KMS-11 (cell line): Measurements from ENCODE around the gene SCGB2B2.
A peak's percentile ranks its signal among the peaks of the same experiment; 100 is the strongest.

Source experiments
- H2AFZ ChIP-seq: fragments of 200-600 bp; sonication (generic); 2 replicates; pipeline ENCODE4 v1.6.1; 2016; ENCODE audit warnings: antibody characterized with exemption, mixed run types, low read depth
- H3K27ac ChIP-seq: fragments of 200-600 bp; sonication (generic); 2 replicates; pipeline ENCODE4 v1.6.1; 2016; ENCODE audit warnings: mild to moderate bottlenecking, mixed run types
- H3K27me3 ChIP-seq: fragments of 200-600 bp; sonication (generic); 2 replicates; pipeline ENCODE4 v1.6.1; 2017; ENCODE audit warnings: mild to moderate bottlenecking, low read depth, mixed run types, moderate library complexity; ENCODE audit not compliant: insufficient read depth
- H3K36me3 ChIP-seq: fragments of 200-600 bp; sonication (generic); 2 replicates; pipeline ENCODE4 v1.6.1; 2017; ENCODE audit warnings: mild to moderate bottlenecking, mixed run types; ENCODE audit not compliant: insufficient read depth
- H3K4me1 ChIP-seq: fragments of 200-600 bp; sonication (generic); 2 replicates; pipeline ENCODE4 v1.6.1; 2016; ENCODE audit warnings: mild to moderate bottlenecking, low read depth, mixed run types; ENCODE audit not compliant: poor library complexity, severe bottlenecking
- H3K4me2 ChIP-seq: fragments of 200-600 bp; sonication (generic); 2 replicates; pipeline ENCODE4 v1.7.0; 2016; ENCODE audit warnings: mild to moderate bottlenecking, mixed run types
- H3K4me3 ChIP-seq: fragments of 200-600 bp; sonication (generic); IDR thresholded peaks from 2 replicates; pipeline ENCODE4 v1.6.1; 2017; ENCODE audit warnings: low read depth, low read length, mixed read lengths; ENCODE audit not compliant: insufficient read depth
- H3K79me2 ChIP-seq: fragments of 200-600 bp; sonication (generic); 2 replicates; pipeline ENCODE4 v1.6.1; 2016; ENCODE audit warnings: low read depth, mixed run types; ENCODE audit not compliant: insufficient read depth
- H3K9ac ChIP-seq: fragments of 200-600 bp; sonication (generic); 2 replicates; pipeline ENCODE4 v1.6.1; 2016; ENCODE audit warnings: mild to moderate bottlenecking, mixed run types
- H4K20me1 ChIP-seq: fragments of 200-600 bp; sonication (generic); 2 replicates; pipeline ENCODE4 v1.6.1; 2016; ENCODE audit warnings: mild to moderate bottlenecking, mixed run types; ENCODE audit not compliant: insufficient read depth
- CTCF ChIP-seq: fragments of 200-600 bp; sonication (generic); conservative IDR thresholded peaks from 2 replicates; pipeline ENCODE4 v1.6.1; 2017; ENCODE audit warnings: low read depth, mild to moderate bottlenecking, antibody characterized with exemption, low read length, moderate library complexity, mixed read lengths

Gene SCGB2B2

GRCh38 chr19:34676697-34677385 is at the start of gene SCGB2B2:
Gene SCGB2B2 (minus strand): TSS chr19:34677159. CDS start chr19:34594563, 82,596 bp downstream.
- no peak for TF ChIP-seq CTCF
- H3K79me2 ChIP-seq: no peaks in the 10 kb centered on the region
- peaks cover 11% of the 10 kb centered on the region for H3K4me1 ChIP-seq
- H3K27ac ChIP-seq: peak within 1 kb of the TSS; percentile 84
- peak within 1 kb of the TSS; percentile 67 for H3K4me2 ChIP-seq
- peak within 1 kb of the TSS; percentile 76 for H3K9ac ChIP-seq
- H4K20me1 ChIP-seq: no peaks in the 10 kb centered on the region
- H3K36me3 ChIP-seq: peaks cover 3% of the 10 kb centered on the region; the same call in 1 of the 2 replicates
- H3K4me3 ChIP-seq: no peak within 1 kb of the TSS
- H3K27me3 ChIP-seq: no peaks in the 10 kb centered on the region
- H2AFZ ChIP-seq: peak within 1 kb of the TSS; percentile 100

- Histone ChIP-seq H2AFZ (no peak overlapping the region), H3K4me3 (no peak overlapping the region), H3K4me2 (no peak overlapping the region), H4K20me1 (no peaks in the 10 kb centered on the region), H3K27ac (no peak overlapping the region), H3K27me3 (no peaks in the 10 kb centered on the region), H3K9ac (no peak overlapping the region), H3K79me2 (no peaks in the 10 kb centered on the region), H3K4me1 (no peaks in the 10 kb centered on the region), H3K36me3 (no peaks in the 10 kb centered on the region)
- TF ChIP-seq CTCF: no peak
Observed at GRCh38 chr19:34725400-34725799, 48.4 kb upstream of the SCGB2B2 start.

- Histone ChIP-seq H3K36me3 (no peaks in the 10 kb centered on the region), H3K4me2 (no peak overlapping the region), H4K20me1 (no peaks in the 10 kb centered on the region), H3K4me3 (no peak overlapping the region), H3K79me2 (no peaks in the 10 kb centered on the region), H3K4me1 (no peaks in the 10 kb centered on the region), H3K27me3 (no peaks in the 10 kb centered on the region), H3K9ac (no peak overlapping the region), H2AFZ (no peak overlapping the region), H3K27ac (no peak overlapping the region)
- no peak for TF ChIP-seq CTCF
Observed at GRCh38 chr19:34722353-34722752, 45.4 kb upstream of the SCGB2B2 start.

GRCh38 chr19:34715357-34715756 is 38.4 kb upstream of the SCGB2B2 start:
- Histone ChIP-seq H3K4me3 (no peak overlapping the region), H3K79me2 (no peaks in the 10 kb centered on the region), H3K4me1 (no peaks in the 10 kb centered on the region), H3K27ac (no peak overlapping the region), H3K4me2 (no peak overlapping the region), H3K27me3 (no peaks in the 10 kb centered on the region), H4K20me1 (no peaks in the 10 kb centered on the region), H3K36me3 (no peaks in the 10 kb centered on the region), H2AFZ (no peak overlapping the region), H3K9ac (no peak overlapping the region)
- TF ChIP-seq CTCF: no peak
